Activated T-helper 1 cell treated with anti-CD3 and anti-CD28 coated beads, Interleukin-2, amount 50 U/mL, for 16 hours (primary cell): ENCODE measurements around the gene SPSB2.
A peak's percentile ranks its signal among the peaks of the same experiment; 100 is the strongest.

Experiments
- DNase-seq, 2 donors: peaks; one replicate each; pipeline ENCODE4 v3.0.0-alpha.2; 2020; ENCODE audit warnings: low read depth in 1 of 2, low spot score in 1 of 2

Gene SPSB2

GRCh38 chr12:6851921-6852650 lies 21.0 kb downstream of the SPSB2 start, which contains the start of gene USP5:
USP5 (plus strand) TSS chr12:6852150; CDS start chr12:6852180, 30 bp downstream.
- peak; percentile 93 to 98 for DNase-seq

DNA sequence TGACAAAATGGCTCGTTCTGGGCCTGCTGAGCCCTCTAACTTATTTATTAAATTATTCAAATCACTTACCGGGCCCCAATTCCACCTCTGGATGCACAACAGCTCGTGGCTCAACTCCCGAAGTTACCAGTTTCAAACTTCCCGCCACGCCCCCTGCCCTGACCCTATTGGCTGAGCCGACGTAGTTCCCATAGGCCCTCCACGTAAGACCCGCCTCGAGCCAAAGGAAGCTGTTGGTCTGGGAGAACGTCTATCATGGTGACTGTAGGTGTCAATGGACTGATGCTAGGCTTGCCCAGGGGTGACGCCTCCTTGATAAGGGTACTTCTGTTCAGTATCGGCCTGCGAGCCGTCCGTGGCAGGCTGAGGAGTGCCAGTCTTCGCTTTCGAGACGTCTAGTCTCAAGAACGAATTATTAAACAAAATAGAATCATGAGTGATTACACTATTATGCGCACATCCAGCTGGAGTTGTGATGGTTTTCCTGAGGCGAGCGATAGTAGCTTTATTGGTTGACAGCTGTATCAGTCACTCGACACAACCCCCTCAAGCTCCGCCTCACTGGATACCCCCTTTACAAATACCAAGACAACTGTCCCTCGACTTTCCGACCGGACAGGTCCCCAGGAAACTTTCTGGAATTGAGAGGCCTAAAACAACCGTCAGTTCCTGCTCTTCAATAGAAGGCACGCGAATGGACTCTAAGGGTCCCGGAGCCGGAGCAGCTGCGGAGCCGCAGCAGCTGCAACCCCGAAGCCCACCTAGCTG lies 21.8 kb downstream of the SPSB2 start, which contains the start of gene CDCA3:
Gene CDCA3, minus strand, starts transcription at position 134 of the 768 bp plus-strand sequence. CDS start 334 bp downstream, outside the sequence.
- peak; percentile 79 to 80 for DNase-seq

DNA sequence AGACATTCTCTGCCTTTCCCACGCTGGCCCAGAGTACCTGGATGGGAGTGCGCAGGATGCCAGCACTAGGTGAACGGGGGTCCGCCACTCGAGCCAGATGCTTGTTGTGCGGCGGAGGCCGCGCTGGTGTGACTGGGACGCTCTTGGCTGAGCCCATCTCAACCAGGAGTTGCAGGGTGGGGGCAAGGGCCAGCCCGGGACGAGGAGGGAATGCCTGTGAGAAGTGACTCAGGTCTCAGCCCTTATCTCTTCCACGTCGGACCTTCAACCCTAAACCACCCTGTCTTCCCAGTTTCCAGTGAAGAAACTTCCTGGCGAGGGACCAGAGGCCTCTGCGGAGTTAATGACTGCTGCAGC lies 22.3 kb downstream of the SPSB2 start:
- DNase-seq = no peak

- DNase-seq = no peak
Measured at GRCh38 chr12:6849976-6850560, 23.0 kb downstream of the SPSB2 start.

- DNase-seq = no peak
Measured at GRCh38 chr12:6849427-6849826, 23.7 kb downstream of the SPSB2 start.

GRCh38 chr12:6847676-6848075 lies 25.4 kb downstream of the SPSB2 start:
- DNase-seq = no peak

GRCh38 chr12:6846316-6846869 lies 26.7 kb downstream of the SPSB2 start:
- DNase-seq = no peak

- DNase-seq = no peak
Measured at GRCh38 chr12:6845395-6845794, 27.7 kb downstream of the SPSB2 start.

- DNase-seq = no peak
Measured at GRCh38 chr12:6843118-6843902, 29.8 kb downstream of the SPSB2 start.

GRCh38 chr12:6842075-6842474 lies 31.0 kb downstream of the SPSB2 start:
- DNase-seq = no peak

DNA sequence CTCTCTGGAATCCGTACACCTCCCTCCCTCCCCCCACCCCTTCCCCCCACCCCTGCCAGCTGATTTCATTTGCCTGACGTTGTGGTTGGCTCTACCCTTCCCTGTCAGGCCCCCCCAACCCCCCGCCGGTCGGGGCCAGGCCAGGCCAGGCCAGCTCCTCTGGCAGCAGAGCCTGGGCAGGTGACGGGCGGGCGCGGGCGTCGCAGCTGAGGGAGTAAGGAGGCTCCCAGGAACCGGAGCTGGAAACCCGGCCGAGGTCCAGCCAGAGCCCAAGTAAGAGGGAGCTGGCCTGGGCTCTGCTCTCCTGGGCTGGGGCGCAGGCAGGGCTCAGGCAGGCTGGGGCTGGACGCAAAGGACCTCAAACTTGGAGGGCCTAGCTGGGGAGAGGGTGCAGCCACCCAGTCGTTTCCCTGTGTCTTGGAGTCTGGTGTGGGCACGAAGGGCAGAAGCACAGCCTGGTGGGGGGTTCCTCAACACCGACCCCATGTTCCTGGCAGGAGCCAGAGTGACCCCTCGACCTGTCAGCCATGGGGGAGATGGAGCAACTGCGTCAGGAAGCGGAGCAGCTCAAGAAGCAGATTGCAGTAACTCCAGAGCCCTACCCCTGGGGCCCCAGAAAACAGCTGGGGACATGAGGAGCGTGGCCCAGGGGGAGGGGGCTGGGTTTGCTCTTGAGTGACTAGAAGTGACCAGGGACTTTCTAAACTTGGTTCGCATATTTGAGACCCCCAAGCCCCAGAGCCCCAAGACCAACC lies 32.2 kb downstream of the SPSB2 start, which contains the start of gene GNB3:
Gene GNB3, plus strand, starts transcription at position 165 of the 755 bp plus-strand sequence. Its CDS starts 363 bp downstream, at position 528.
- no peak for DNase-seq

- DNase-seq = no peak
Measured at GRCh38 chr12:6840330-6840729, 32.8 kb downstream of the SPSB2 start.

DNA sequence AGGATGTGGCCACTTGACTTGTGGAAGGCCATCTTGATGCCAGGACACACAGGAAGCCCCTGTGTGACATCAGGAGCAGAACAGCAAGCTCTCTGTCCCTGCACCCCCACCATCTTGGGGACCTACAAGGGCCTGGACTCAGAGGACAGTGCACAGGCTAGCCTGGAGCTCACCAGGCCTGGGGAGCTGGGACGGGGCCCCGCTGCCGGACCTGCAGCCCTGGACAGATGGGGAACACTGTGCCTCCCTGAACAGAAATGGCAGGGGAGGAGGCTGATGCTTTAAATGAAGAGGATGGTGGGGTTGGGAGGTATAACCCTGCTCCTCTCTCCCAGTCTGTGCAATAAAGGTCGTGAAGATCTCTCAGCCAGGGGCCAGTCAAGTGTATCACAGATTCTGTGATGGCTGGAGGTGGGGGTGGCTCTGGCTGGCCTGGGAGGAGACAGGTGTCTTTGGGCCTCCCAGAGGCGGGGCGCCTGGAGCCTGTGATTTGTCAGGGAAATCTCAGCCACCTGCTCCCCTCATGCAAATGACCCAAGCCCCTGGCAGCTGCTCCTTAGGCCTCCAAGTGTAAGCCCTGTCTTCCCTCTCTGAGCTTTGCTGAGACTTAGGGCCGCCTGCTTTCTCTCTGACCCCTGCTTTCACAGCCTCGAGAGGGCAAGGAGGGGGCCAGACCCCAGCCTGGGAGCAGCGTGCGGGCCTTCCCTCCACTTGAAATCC lies 33.5 kb downstream of the SPSB2 start:
- no peak for DNase-seq

GRCh38 chr12:6838854-6839253 lies 34.2 kb downstream of the SPSB2 start:
- DNase-seq = no peak

DNA sequence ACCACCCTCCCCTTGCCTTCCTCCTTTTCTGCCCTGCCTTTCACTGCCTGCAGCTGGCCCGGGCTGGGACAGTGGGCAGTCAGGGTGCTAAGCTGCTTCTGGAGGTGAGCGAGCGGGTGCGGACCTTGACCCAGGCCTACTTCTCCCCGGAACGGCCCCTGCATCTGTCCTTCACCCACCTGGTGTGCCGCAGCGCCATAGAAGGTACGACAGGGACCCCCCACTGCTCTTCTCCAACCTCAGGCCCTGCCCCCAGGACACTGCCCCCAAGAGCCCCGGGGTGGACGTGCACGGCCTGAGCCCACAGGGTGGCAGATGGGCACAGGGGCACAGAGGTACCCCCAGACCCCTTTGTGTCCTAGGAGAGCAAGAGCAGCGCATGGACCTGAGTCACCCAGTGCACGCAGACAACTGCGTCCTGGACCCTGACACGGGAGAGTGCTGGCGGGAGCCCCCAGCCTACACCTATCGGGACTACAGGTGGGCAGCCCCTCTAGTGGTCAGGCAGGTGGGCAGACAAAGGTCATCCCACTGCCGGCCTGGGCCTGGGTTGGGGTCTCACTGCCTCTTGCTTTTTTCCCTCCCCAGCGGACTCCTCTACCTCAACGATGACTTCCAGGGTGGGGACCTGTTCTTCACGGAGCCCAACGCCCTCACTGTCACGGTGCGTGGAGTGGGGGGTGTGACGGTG lies 35.6 kb downstream of the SPSB2 start:
- no peak for DNase-seq

DNA sequence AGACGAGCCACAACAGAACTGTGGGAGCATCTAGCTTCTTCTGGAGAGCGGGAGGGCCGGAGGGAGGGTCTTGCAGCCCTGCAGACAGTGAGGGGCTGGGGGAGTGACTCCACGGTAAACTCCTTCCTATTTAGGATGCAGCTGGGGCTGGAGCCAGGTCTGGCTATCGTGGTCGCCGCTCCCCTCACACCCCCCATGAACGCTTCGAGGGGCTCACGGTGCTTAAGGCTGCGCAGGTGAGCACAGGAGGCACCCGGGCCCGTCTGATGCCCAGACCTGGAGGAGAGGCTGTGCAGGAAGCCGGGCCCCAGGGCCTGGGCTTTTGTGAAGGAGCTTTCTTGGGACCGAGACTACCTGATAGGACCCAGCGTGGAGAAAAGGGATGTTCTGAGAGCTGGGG lies 36.3 kb downstream of the SPSB2 start:
- DNase-seq = no peak

DNA sequence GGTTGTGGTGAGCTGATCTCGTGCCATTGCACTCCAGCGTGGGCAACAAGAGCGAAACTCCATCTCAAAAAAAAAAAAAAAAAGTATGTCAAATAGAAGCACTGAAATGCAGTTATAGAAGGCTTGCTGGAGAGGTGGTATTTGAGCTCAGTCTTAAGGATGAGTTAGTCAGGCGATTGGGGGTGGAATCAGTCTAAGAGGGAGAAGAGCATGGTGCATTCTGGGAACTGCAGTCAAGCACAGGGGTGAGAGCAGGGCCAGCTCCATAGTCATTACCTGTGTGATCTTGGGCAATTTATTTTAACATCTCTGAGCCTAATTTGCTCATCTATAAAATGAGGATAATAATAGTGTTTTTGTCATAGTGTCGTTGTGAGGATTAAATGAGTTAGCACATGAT lies 38.2 kb downstream of the SPSB2 start:
- DNase-seq = no peak

GRCh38 chr12:6834254-6834653 lies 38.8 kb downstream of the SPSB2 start:
- no peak for DNase-seq
